Measurements from ENCODE around the gene CAMK4.
"Not testable (repeated sequence)": the region's sequence is repeated elsewhere in the genome, so short reads cannot be mapped to it uniquely, and the experiment has no call there.

The CAMK4 gene

GRCh38 chr5:111320953-111321352 is 96.8 kb downstream of the CAMK4 start:
- DNase-seq = no peak

DNA sequence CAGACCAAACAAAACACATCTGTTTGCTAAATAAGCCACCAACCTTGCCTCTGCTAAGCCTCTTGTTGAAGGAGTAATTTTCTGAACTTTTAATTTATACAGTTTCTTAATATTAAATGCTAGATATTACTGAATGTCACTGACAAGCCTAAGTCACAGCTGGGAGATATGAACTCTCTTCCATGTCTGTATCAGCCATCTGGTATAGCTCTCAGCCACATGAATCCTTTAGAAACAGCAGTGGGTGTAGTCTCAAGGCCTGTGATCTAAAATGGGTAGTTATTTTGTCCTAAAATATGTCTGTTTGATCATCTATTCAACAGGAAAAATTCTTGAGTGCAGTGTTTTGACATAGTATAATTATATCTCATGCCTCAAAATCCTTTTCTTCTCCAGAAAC is 97.2 kb downstream of the CAMK4 start:
- DNase-seq = no peak

DNA sequence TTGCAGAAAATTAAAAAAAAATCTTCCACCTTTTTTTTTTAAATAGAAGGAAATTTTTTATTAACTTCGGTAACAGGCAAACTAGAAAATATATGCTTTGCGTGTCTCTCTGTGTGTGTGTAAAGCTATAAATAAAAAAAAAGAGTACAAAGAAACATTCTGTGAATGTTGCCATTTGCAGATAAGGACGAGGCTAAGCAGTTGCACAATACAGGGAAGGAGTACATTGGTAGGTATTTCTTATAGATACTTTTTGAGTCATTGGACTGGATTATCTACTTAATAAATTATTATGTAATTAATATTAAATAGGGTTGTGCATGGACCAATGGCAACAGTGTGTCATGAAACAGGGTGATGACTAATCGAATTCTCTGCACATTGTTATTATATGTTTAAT is 102.4 kb downstream of the CAMK4 start:
- no peak for DNase-seq

- peak; percentile 33 for DNase-seq
Observed at GRCh38 chr5:111337133-111337532, 112.9 kb downstream of the CAMK4 start.

GRCh38 chr5:111337688-111338087 is 113.5 kb downstream of the CAMK4 start:
- no peak for DNase-seq

GRCh38 chr5:111345731-111346130 is 121.5 kb downstream of the CAMK4 start:
- DNase-seq = no peak

DNA sequence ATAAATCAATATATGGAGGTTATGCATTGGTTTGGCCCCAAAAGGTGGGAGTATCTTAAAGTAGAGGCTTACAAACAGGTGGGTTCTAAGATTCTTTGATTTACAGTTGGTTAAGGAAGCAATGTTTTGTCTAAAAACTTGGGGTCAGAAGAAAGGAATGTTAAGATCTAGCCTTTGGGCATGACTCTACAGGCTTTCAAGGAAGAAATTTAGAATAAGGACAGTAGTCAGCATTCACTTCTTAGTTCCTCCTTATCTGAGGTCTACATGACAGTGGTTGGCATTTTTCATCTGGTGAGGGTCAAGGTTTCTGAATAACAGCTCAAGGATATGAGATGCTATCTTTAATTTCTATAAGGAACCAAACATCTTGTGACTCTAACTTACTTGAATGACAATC is 122.8 kb downstream of the CAMK4 start:
- DNase-seq = no peak

- no peak for DNase-seq
Observed at GRCh38 chr5:111348661-111349329, 124.6 kb downstream of the CAMK4 start.

- no peak for DNase-seq
Observed at GRCh38 chr5:111349429-111349828, 125.2 kb downstream of the CAMK4 start.

DNA sequence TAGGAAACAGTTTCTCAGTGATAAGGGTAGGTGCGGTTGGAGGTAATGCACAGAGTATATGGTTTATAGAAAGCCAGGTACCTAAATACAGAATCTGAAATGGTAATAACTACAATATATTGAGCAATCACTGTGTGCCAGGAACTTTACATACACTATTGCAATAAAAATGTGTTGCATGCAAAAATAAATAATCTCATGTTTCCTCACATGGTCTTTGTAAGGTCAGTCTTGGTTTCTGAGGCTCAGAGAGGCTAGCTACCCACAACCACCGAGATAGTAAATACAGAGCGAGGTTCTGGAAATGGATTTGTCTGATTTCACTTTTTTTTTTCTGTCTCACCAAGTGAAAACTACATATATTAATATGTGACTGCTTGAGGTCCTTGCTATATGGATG is 128.9 kb downstream of the CAMK4 start:
- DNase-seq = no peak

- DNase-seq = not testable (repeated sequence)
Observed at GRCh38 chr5:111358726-111359125, 134.5 kb downstream of the CAMK4 start.

GRCh38 chr5:111360173-111360572 is 136.0 kb downstream of the CAMK4 start:
- DNase-seq = no peak

GRCh38 chr5:111364992-111365391 is 140.8 kb downstream of the CAMK4 start:
- no peak for DNase-seq

DNA sequence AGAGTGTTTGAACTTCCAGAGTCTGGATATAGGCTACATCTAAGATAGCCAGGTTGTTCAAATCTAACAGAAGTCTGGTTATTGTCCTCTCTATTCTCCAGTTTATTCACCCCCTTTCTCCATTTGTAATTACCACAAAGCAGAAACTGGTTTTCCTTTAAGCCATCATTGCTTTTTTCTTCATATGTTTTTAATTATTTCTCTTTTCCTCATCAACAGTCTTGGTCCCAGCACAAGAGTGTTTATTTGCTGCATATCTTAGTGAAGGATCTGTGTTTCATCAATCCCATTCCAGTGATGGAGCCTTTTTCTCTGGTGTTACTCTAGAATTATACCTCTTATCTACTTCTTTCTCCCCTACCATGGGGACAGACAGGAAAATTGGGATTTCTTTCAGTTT is 142.2 kb downstream of the CAMK4 start:
- DNase-seq = no peak

DNA sequence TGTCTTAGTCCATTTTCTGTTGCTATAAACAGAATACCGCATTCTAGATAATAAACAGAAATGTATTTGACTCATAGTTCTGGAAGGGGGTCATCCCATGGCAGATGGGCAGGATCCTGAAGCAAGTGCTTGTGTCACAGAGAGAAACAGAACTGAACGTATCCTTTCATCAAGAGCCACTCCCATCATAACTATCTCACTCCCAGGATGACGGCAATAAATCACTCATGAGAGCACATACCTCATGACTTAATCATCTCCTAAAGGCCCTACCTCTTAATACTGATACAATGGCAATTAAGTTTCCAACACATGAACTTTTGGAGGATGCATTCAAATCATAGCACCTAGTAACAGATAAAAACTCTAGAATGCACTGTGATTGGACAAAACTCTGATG is 142.9 kb downstream of the CAMK4 start:
- no peak for DNase-seq

DNA sequence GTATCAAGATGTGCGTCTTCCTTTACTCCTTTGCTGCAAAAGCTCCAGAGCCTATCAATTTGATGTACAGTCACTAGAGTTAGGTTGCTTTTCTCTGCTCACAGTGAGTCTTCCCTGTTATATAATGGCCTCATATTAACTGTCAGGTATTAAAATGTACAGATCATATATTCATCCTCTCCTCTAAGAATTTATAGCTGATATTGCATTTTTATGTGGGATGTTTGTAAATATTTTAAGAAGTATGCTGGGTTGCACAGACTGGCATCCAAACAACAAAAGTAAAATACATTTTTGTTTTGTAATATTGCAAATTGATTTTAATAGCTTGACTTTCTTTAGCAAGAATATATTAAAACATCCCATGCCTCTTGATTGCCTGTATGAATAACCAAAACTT is 148.6 kb downstream of the CAMK4 start:
- no peak for DNase-seq

DNA sequence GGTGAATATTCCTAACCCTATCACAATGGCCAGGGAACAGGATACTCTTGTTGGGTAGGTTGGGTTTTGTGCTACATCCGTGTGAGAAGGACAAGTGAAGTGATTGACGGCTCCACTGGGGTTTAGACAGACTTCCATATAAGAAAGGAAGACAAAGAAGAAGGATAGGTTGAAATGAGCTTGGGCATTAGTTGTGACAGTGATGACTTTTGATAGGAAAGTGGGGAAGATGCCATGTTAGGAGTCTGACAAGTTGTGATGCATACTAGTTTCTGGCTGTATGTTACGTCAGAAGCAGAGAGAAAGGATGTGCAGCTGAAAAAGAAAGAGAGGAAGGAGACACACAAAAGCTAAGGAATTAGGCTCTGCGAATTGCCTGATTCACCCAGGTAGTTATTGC is 150.2 kb downstream of the CAMK4 start:
- no peak for DNase-seq

- DNase-seq = no peak
Observed at GRCh38 chr5:111375645-111376044, 151.5 kb downstream of the CAMK4 start.

- no peak for DNase-seq
Observed at GRCh38 chr5:111377306-111377705, 153.1 kb downstream of the CAMK4 start.

- no peak for DNase-seq
Observed at GRCh38 chr5:111379391-111379816, 155.2 kb downstream of the CAMK4 start.

DNA sequence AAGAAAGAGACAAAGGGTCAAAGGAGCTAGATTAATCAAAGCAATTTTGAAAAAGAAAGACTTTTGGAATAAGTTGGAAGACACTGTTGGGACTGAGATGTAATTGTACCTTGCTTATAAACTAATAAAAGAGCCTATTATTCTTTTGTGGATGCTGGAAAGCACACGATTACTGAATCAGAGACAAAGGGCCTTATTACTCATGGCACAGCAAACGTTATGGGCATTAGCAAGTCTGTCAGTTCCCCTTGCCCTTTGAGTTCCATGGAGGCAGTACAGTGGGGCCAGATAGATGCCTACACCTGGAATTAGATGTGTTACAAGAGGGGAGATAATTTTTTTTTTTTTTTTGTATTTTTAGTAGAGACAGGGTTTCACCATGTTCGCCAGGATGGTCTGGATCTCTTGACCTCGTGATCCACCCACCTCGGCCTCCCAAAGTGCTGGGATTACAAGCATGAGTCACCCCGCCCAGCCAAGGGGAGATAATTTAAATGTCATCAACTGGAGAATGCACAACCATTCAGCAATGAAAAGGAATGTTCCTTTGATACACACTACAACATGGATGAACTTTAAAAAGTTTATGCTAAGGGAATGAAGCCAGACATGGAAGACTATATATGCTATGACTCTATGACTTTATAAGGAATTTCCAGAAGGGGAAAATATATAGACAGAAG is 159.2 kb downstream of the CAMK4 start:
- no peak for DNase-seq

DNA sequence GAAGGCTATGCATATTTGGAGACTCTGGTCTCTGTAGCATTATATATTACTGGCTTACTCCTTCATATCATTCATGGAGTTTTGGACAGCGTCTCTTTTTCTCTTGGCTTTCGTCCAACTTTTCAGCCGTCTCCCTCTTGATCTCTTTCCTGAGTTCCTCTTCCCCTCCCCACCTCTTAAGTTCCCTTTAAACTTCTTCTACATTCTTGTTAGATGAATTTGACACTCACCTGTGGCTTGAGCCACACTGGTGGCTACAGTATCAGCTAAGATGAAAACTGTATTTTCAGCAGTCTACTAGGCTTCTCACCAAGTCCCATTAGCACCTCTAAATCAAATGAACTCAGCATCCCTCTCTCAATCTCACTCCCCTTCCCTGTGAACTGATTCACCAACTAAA is 160.0 kb downstream of the CAMK4 start:
- DNase-seq = no peak

GRCh38 chr5:111385051-111385450 is 160.9 kb downstream of the CAMK4 start:
- DNase-seq = no peak

- no peak for DNase-seq
Observed at GRCh38 chr5:111385970-111386831, 162.0 kb downstream of the CAMK4 start.

All from NCI-H524 treated with DMSO at 0.1 percent for 48 hours (cell line).